HFF-Myc (cell line): ENCODE measurements around the gene ANKRD66.
"Not testable (repeated sequence)": the region's sequence is repeated elsewhere in the genome, so short reads cannot be mapped to it uniquely, and the experiment has no call there.

Experiments
- DNase-seq: peaks from one replicate; pipeline ENCODE4 v3.0.0-alpha.2; 2011; ENCODE audit warnings: low read depth; ENCODE audit errors: extremely low read depth
- H3K4me3 ChIP-seq: replicated peaks from 2 replicates; pipeline ENCODE4 v1.5.1; 2011; ENCODE audit warnings: low read depth, mild to moderate bottlenecking, control low read depth, low read length
- CTCF ChIP-seq: IDR thresholded peaks from 2 replicates; pipeline ENCODE4 v1.5.1; 2012; ENCODE audit warnings: mild to moderate bottlenecking, low read depth, low read length, control low read depth; ENCODE audit errors: missing control alignments

ANKRD66 gene

GRCh38 chr6:46760925-46761324, 14.2 kb downstream of the ANKRD66 start:
- DNase-seq, result no peak
- TF ChIP-seq CTCF, result no peak
- no peak overlapping the region for H3K4me3 ChIP-seq

- no peak for TF ChIP-seq CTCF
- no peak for DNase-seq
- H3K4me3 ChIP-seq, result no peak overlapping the region
Observed at GRCh38 chr6:46763466-46763865, 16.7 kb downstream of the ANKRD66 start.

GRCh38 chr6:46764280-46764679, 17.5 kb downstream of the ANKRD66 start:
- DNase-seq, H3K4me3 ChIP-seq: not testable (repeated sequence)

- DNase-seq, result no peak
- no peak for TF ChIP-seq CTCF
- no peak overlapping the region for H3K4me3 ChIP-seq
Observed at GRCh38 chr6:46764961-46765360, 18.2 kb downstream of the ANKRD66 start.

- TF ChIP-seq CTCF, result no peak
- no peak overlapping the region for H3K4me3 ChIP-seq
- no peak for DNase-seq
Observed at GRCh38 chr6:46772016-46772415, 25.3 kb downstream of the ANKRD66 start.

GRCh38 chr6:46772762-46773161, 26.0 kb downstream of the ANKRD66 start:
- H3K4me3 ChIP-seq, result no peak overlapping the region
- no peak for DNase-seq
- TF ChIP-seq CTCF, result no peak

GRCh38 chr6:46773201-46773855, 26.6 kb downstream of the ANKRD66 start:
- no peak for TF ChIP-seq CTCF
- DNase-seq, result no peak
- no peak overlapping the region for H3K4me3 ChIP-seq

- not testable (repeated sequence) for H3K4me3 ChIP-seq, DNase-seq
Observed at GRCh38 chr6:46774736-46775135, 28.0 kb downstream of the ANKRD66 start.
